Measurements from ENCODE around the gene LYPD6B.

The LYPD6B gene

GRCh38 chr2:149261692-149262091 is 223.2 kb downstream of the LYPD6B start:
- no peak for DNase-seq (ENCODE audit: low read depth in 1 of 2, low spot score in 1 of 2)
